HepG2 (cell line): Measurements from ENCODE around the gene PRUNE1. TPM values are rescaled to one million over a fixed set of nuclear protein-coding genes. Genes with fewer than 3 reads are reported as not detected.

ENCODE experiments used
- CEBPG ChIP-seq: IDR thresholded peaks from 2 replicates; pipeline ENCODE4 v1.6.1; 2016
- ETV6 ChIP-seq: sonication (generic); formaldehyde crosslinking; conservative IDR thresholded peaks from 2 replicates; pipeline ENCODE4 v1.4.0; 2020; ENCODE audit warnings: missing genetic modification reagents
- JARID2 ChIP-seq: sonication (generic); formaldehyde crosslinking; IDR thresholded peaks from 2 replicates; pipeline ENCODE4 v1.8.1; 2023; ENCODE audit warnings: missing genetic modification reagents, inconsistent platforms; ENCODE audit not compliant: insufficient replicate concordance
- NFIC ChIP-seq: IDR thresholded peaks from 2 replicates; pipeline ENCODE4 v1.6.1; 2012; ENCODE audit warnings: mild to moderate bottlenecking, low read length, inconsistent platforms
- PAX8 ChIP-seq: sonication (generic); formaldehyde crosslinking; IDR thresholded peaks from 2 replicates; pipeline ENCODE4 v1.8.0; 2022; ENCODE audit warnings: mild to moderate bottlenecking, missing genetic modification reagents, borderline replicate concordance
- XBP1 ChIP-seq: sonication (generic); formaldehyde crosslinking; IDR thresholded peaks from 2 replicates; pipeline ENCODE4 v1.5.0; 2020; ENCODE audit warnings: missing genetic modification reagents
- YEATS2 ChIP-seq: sonication (generic); formaldehyde crosslinking; IDR thresholded peaks from 2 replicates; pipeline ENCODE4 v1.4.0; 2020; ENCODE audit warnings: missing genetic modification reagents, borderline replicate concordance
- ZBTB7A ChIP-seq: sonication (generic); formaldehyde crosslinking; IDR thresholded peaks from 2 replicates; pipeline ENCODE4 v1.8.0; 2022; ENCODE audit warnings: mild to moderate bottlenecking, missing genetic modification reagents
- ZFAT ChIP-seq: sonication (generic); formaldehyde crosslinking; conservative IDR thresholded peaks from 2 replicates; pipeline ENCODE4 v1.8.1; 2023; ENCODE audit warnings: missing genetic modification reagents, inconsistent platforms
- ZNF292 ChIP-seq: sonication (generic); formaldehyde crosslinking; IDR thresholded peaks from 2 replicates; pipeline ENCODE4 v1.8.1; 2022; ENCODE audit warnings: mild to moderate bottlenecking, low read depth, missing genetic modification reagents, borderline replicate concordance
- ZNF335 ChIP-seq: sonication (generic); formaldehyde crosslinking; IDR thresholded peaks from 2 replicates; pipeline ENCODE4 v1.4.0; 2020; ENCODE audit warnings: missing genetic modification reagents
- ZNF567 ChIP-seq: sonication (generic); formaldehyde crosslinking; IDR thresholded peaks from 2 replicates; pipeline ENCODE4 v1.8.1; 2023; ENCODE audit warnings: mild to moderate bottlenecking, missing genetic modification reagents, borderline replicate concordance
- ZNF75D ChIP-seq: sonication (generic); formaldehyde crosslinking; IDR thresholded peaks from 2 replicates; pipeline ENCODE4 v1.8.1; 2023; ENCODE audit warnings: missing genetic modification reagents, mild to moderate bottlenecking, borderline replicate concordance
- ZNF878 ChIP-seq: sonication (generic); formaldehyde crosslinking; IDR thresholded peaks from 2 replicates; pipeline ENCODE4 v1.8.1; 2023; ENCODE audit warnings: mild to moderate bottlenecking, missing genetic modification reagents, moderate library complexity
- polyA plus RNA-seq, 8 experiments: library from polyadenylated mRNA; depleted of rRNA in 3 of 8; stranded (reverse) in 7 of 8; unstranded in 1 of 8; fragments of >200 nt; fragmentation: Illumina TruSeq in 4 of 8; extraction: Trizol in 4 of 8; gene quantifications; 2 replicates each; pipeline versions ENCODE4 v1.2.1 to v1.2.3, GENCODE V29; 2011 to 2016; ENCODE audit warnings: low read depth in 4 of 8, missing spikeins in 1 of 8, mixed read lengths in 1 of 8; ENCODE audit not compliant: insufficient read depth in 1 of 8
- total RNA-seq, 5 experiments: library from RNA; depleted of rRNA; stranded (reverse); fragments of >200 nt; fragmentation: Illumina TruSeq; extraction: Trizol; gene quantifications; 2 replicates each; pipeline ENCODE4 v1.2.3, GENCODE V29; 2016; ENCODE audit warnings: low read depth in 1 of 5
- TF ChIP-seq, protein P1 (sequence below): sonication (generic); formaldehyde crosslinking; IDR thresholded peaks from 2 replicates; pipeline ENCODE4 v1.4.0; 2020; ENCODE audit warnings: mild to moderate bottlenecking, missing genetic modification reagents
- TF ChIP-seq, protein P2 (sequence below): sonication (generic); formaldehyde crosslinking; IDR thresholded peaks from 2 replicates; pipeline ENCODE4 v1.5.1; 2020; ENCODE audit warnings: missing genetic modification reagents, mild to moderate bottlenecking, borderline replicate concordance
- TF ChIP-seq, protein P3 (sequence below): sonication (generic); formaldehyde crosslinking; IDR thresholded peaks from 2 replicates; pipeline ENCODE4 v1.9.0; 2022; ENCODE audit warnings: missing genetic modification reagents, mild to moderate bottlenecking, borderline replicate concordance

Gene PRUNE1
- total and polyA plus RNA-seq, 2 of the 13 experiments (the other 11 are each of a cell fraction or from before 2014, with no cell fraction given), result 19.0 to 31.9 TPM

DNA sequence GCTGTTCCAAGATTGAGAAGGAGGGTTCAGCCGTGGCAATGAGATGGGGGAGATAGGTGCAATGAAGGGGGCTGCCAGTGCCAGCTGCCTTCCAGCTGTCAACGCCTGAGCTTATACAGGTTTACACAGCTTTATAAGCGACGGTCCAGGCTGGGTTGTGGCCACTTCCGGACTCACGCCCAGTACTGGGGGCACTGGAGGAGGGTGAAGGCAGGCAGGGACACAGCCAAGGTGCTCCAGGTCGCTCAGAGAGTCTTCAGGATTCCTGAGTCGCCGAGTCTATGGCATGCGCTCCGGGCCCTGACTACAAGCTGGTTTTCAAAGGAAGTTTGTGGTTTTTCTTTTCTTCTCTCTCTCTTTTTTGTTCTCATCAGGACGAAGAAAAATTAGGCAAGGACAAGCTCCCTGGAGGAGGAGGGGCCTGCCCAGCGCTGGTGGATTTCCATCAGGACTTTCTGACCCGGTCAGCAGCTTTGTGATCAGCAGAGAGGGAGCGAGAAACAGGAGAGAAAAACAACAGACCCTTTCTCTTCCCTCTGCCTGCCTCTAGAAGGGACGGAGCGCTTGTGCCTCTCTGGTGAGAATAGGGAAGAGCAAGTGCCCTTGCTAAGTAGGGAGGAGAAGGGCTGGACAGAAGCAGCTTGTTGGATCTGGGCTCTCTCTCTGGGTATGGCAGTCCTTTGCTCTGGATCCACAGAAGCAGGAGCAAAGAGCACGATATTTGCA is 1.8 kb upstream of the PRUNE1 start, which contains the start of gene MINDY1 (continued):
- TF ChIP-seq NFIC (no peak), ZNF335 (CRISPR knock-in tag) (no peak), YEATS2 (peak; percentile 51; the same call in 1 of the 2 replicates), CEBPG (CRISPR knock-in tag) (peak; percentile 23), XBP1 (no peak), PAX8 (CRISPR knock-in tag) (no peak), ZFAT (CRISPR knock-in tag) (no peak), ZNF567 (CRISPR knock-in tag) (no peak), ZBTB7A (CRISPR knock-in tag) (no peak), ZNF878 (CRISPR knock-in tag) (no peak), ZNF75D (no peak), JARID2 (peak; percentile 53), ZNF292 (CRISPR knock-in tag) (peak; percentile 41), ETV6 (CRISPR knock-in tag) (no peak)
- TF ChIP-seq, protein P1, sequence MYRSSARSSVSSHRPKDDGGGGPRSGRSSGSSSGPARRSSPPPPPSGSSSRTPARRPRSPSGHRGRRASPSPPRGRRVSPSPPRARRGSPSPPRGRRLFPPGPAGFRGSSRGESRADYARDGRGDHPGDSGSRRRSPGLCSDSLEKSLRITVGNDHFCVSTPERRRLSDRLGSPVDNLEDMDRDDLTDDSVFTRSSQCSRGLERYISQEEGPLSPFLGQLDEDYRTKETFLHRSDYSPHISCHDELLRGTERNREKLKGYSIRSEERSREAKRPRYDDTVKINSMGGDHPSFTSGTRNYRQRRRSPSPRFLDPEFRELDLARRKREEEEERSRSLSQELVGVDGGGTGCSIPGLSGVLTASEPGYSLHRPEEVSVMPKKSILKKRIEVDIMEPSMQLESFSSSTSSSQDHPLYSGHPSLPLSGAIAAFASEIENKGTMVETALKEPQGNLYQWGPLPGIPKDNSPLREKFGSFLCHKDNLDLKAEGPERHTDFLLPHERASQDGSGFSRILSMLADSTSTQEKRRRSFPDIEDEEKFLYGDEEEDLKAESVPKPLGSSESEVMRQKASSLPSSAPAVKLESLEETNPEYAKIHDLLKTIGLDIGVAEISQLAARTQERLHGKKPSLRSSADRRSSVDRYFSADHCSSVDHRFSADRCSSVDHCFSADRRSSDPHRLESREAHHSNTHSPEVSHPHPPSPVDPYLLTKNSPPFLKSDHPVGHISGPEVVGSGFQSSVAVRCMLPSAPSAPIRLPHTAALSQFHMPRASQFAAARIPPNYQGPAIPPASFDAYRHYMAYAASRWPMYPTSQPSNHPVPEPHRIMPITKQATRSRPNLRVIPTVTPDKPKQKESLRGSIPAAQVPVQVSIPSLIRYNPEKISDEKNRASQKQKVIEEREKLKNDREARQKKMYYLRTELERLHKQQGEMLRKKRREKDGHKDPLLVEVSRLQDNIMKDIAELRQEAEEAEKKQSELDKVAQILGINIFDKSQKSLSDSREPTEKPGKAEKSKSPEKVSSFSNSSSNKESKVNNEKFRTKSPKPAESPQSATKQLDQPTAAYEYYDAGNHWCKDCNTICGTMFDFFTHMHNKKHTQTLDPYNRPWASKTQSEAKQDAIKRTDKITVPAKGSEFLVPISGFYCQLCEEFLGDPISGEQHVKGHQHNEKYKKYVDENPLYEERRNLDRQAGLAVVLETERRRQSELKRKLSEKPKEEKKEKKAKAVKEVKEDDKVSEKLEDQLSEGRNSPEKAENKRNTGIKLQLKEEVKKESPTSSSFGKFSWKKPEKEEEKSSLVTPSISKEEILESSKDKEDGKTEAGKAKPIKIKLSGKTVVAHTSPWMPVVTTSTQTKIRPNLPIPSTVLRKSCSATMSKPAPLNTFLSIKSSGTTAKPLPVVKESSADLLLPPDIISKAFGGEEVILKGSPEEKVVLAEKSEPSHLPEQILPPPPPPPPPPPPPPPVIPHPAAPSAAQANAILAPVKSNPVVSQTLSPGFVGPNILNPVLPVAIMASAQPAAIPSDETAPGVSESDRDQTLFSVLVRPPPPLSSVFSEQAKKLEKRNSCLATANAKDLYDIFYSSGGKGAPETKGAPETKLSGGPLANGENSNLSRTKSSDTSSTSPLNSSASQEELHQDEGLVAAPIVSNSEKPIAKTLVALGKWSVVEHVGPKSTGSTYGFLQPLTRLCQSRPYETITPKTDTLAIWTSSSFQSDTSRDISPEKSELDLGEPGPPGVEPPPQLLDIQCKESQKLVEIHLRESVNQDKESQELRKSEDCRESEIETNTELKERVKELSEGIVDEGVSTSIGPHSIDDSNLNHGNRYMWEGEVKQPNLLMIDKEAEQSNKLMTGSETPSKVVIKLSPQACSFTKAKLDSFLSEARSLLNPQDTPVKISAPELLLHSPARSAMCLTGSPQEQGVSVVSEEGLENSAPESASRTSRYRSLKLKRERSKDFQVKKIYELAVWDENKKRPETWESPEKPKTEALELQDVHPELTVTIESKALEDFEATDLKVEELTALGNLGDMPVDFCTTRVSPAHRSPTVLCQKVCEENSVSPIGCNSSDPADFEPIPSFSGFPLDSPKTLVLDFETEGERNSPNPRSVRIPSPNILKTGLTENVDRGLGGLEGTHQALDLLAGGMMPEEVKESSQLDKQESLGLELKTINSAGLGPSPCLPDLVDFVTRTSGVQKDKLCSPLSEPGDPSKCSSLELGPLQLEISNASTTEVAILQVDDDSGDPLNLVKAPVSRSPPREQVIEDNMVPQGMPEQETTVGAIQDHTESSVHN (CRISPR knock-in tag), result no peak
- TF ChIP-seq, protein P2, sequence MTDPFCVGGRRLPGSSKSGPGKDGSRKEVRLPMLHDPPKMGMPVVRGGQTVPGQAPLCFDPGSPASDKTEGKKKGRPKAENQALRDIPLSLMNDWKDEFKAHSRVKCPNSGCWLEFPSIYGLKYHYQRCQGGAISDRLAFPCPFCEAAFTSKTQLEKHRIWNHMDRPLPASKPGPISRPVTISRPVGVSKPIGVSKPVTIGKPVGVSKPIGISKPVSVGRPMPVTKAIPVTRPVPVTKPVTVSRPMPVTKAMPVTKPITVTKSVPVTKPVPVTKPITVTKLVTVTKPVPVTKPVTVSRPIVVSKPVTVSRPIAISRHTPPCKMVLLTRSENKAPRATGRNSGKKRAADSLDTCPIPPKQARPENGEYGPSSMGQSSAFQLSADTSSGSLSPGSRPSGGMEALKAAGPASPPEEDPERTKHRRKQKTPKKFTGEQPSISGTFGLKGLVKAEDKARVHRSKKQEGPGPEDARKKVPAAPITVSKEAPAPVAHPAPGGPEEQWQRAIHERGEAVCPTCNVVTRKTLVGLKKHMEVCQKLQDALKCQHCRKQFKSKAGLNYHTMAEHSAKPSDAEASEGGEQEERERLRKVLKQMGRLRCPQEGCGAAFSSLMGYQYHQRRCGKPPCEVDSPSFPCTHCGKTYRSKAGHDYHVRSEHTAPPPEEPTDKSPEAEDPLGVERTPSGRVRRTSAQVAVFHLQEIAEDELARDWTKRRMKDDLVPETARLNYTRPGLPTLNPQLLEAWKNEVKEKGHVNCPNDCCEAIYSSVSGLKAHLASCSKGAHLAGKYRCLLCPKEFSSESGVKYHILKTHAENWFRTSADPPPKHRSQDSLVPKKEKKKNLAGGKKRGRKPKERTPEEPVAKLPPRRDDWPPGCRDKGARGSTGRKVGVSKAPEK (CRISPR knock-in tag), result no peak
- TF ChIP-seq, protein P3, sequence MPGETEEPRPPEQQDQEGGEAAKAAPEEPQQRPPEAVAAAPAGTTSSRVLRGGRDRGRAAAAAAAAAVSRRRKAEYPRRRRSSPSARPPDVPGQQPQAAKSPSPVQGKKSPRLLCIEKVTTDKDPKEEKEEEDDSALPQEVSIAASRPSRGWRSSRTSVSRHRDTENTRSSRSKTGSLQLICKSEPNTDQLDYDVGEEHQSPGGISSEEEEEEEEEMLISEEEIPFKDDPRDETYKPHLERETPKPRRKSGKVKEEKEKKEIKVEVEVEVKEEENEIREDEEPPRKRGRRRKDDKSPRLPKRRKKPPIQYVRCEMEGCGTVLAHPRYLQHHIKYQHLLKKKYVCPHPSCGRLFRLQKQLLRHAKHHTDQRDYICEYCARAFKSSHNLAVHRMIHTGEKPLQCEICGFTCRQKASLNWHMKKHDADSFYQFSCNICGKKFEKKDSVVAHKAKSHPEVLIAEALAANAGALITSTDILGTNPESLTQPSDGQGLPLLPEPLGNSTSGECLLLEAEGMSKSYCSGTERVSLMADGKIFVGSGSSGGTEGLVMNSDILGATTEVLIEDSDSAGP (CRISPR knock-in tag), result peak; percentile 54; the same call in 1 of the 2 replicates
